Liver (tissue), 9 donors: ENCODE measurements around the gene SHD. TPM values are rescaled to one million over a fixed set of nuclear protein-coding genes. Genes with fewer than 3 reads are reported as not detected.

Experiments used
- DNase-seq: peaks from one replicate; pipeline ENCODE4 v3.0.0-alpha.2; 2017; ENCODE audit warnings: low spot score
- H3K27ac ChIP-seq, 2 donors: one replicate each; pipeline ENCODE4 v1.7.0; 2013; ENCODE audit warnings: inconsistent platforms in 2 of 2, low read length in 2 of 2, control low read depth in 1 of 2, low read depth in 1 of 2, mild to moderate bottlenecking in 1 of 2
- H3K27me3 ChIP-seq, 4 donors: one replicate each; pipeline versions ENCODE4 v1.6.1 to v1.7.0; 2013; ENCODE audit warnings: low read length in 3 of 4, inconsistent platforms in 1 of 4, mild to moderate bottlenecking in 1 of 4, moderate library complexity in 1 of 4; ENCODE audit not compliant: control insufficient read depth in 4 of 4, insufficient read depth in 4 of 4
- H3K36me3 ChIP-seq, 4 donors: one replicate each; pipeline versions ENCODE4 v1.6.1 to v1.7.0; 2013; ENCODE audit warnings: low read length in 3 of 4, mild to moderate bottlenecking in 3 of 4, low read depth in 1 of 4, moderate library complexity in 1 of 4; ENCODE audit not compliant: control insufficient read depth in 4 of 4, insufficient read depth in 3 of 4
- H3K4me1 ChIP-seq, 4 donors: one replicate each; pipeline versions ENCODE4 v1.6.1 to v1.7.0; 2013; ENCODE audit warnings: low read length in 3 of 4, mild to moderate bottlenecking in 3 of 4, moderate library complexity in 1 of 4; ENCODE audit not compliant: control insufficient read depth in 4 of 4, insufficient read depth in 4 of 4
- H3K4me3 ChIP-seq, 3 donors: one replicate each; pipeline versions ENCODE4 v1.6.1 to v1.7.0; 2013; ENCODE audit warnings: low read length in 3 of 3, control low read depth in 1 of 3, low read depth in 1 of 3, mild to moderate bottlenecking in 1 of 3
- H3K9ac ChIP-seq, 2 donors: one replicate each; pipeline ENCODE4 v1.7.0; 2013; ENCODE audit warnings: low read length in 2 of 2, mild to moderate bottlenecking in 2 of 2, moderate library complexity in 2 of 2, control low read depth in 1 of 2, low read depth in 1 of 2
- H3K9me3 ChIP-seq, 4 donors: one replicate each; pipeline versions ENCODE4 v1.6.1 to v1.7.0; 2013; ENCODE audit warnings: low read length in 3 of 4; ENCODE audit not compliant: control insufficient read depth in 4 of 4
- ATF3 ChIP-seq: IDR thresholded peaks from 2 replicates; pipeline ENCODE4 v1.6.1; 2016; ENCODE audit warnings: antibody characterized with exemption
- CTCF ChIP-seq: fragments of 150-350 bp; IDR thresholded peaks from 2 replicates; pipeline ENCODE4 v1.5.1; 2017; ENCODE audit warnings: improper control_type of control experiment, low read depth, low read length; ENCODE audit not compliant: missing input control
- EGR1 ChIP-seq, 2 donors: IDR thresholded peaks; 2 replicates each; pipeline ENCODE4 v1.6.1; 2016 to 2018; ENCODE audit warnings: antibody characterized with exemption in 2 of 2, low read depth in 2 of 2
- FOXA1 ChIP-seq: IDR thresholded peaks from 2 replicates; pipeline ENCODE4 v1.6.1; 2016; ENCODE audit warnings: antibody characterized with exemption
- FOXA2 ChIP-seq: IDR thresholded peaks from 2 replicates; pipeline ENCODE4 v1.6.1; 2016; ENCODE audit warnings: antibody characterized with exemption
- GABPA ChIP-seq, 2 donors: IDR thresholded peaks in 1 of 2; conservative IDR thresholded peaks in 1 of 2; 2 replicates each; pipeline ENCODE4 v1.6.1; 2016; ENCODE audit warnings: antibody characterized with exemption in 2 of 2, mild to moderate bottlenecking in 1 of 2, moderate library complexity in 1 of 2
- HNF4A ChIP-seq, 2 donors: conservative IDR thresholded peaks; 2 replicates each; pipeline ENCODE4 v1.6.1; 2016; ENCODE audit warnings: antibody characterized with exemption in 2 of 2, mild to moderate bottlenecking in 2 of 2
- HNF4G ChIP-seq: IDR thresholded peaks from 2 replicates; pipeline ENCODE4 v1.6.1; 2016; ENCODE audit warnings: antibody characterized with exemption
- JUND ChIP-seq, 2 donors: IDR thresholded peaks; 2 replicates each; pipeline ENCODE4 v1.6.1; 2016; ENCODE audit warnings: antibody characterized with exemption in 2 of 2
- MAX ChIP-seq: IDR thresholded peaks from 2 replicates; pipeline ENCODE4 v1.6.1; 2016; ENCODE audit warnings: antibody characterized with exemption
- NR2F2 ChIP-seq: IDR thresholded peaks from 2 replicates; pipeline ENCODE4 v1.6.1; 2016; ENCODE audit warnings: antibody characterized with exemption
- RAD21 ChIP-seq, 2 donors: IDR thresholded peaks; 2 replicates each; pipeline ENCODE4 v1.6.1; 2016; ENCODE audit warnings: antibody characterized with exemption in 2 of 2, mild to moderate bottlenecking in 2 of 2
- SP1 ChIP-seq: IDR thresholded peaks from 2 replicates; pipeline ENCODE4 v1.6.1; 2018; ENCODE audit warnings: antibody characterized with exemption, mild to moderate bottlenecking
- TAF1 ChIP-seq: conservative IDR thresholded peaks from 2 replicates; pipeline ENCODE4 v1.6.1; 2016; ENCODE audit warnings: antibody characterized with exemption, mild to moderate bottlenecking
- YY1 ChIP-seq: IDR thresholded peaks from 2 replicates; pipeline ENCODE4 v1.6.1; 2016; ENCODE audit warnings: antibody characterized with exemption, mild to moderate bottlenecking
- ZBTB33 ChIP-seq: IDR thresholded peaks from 2 replicates; pipeline ENCODE4 v1.6.1; 2016; ENCODE audit warnings: antibody characterized with exemption
- WGBS: extraction: QIAGEN DNeasy Blood & Tissue Kit; methylation state at CpG from one replicate; pipeline ENCODE4 v1.1.7; 2013; 5-methylcytosine and 5-hydroxymethylcytosine counted together
- polyA plus RNA-seq, 2 donors: library from polyadenylated mRNA; stranded (reverse) in 1 of 2; unstranded in 1 of 2; fragments of 200-250 nt in 1 of 2; fragments of >200 nt in 1 of 2; fragmentation: Nextera tagmentation in 1 of 2; extraction: Ambion mirVana in 1 of 2; gene quantifications; one replicate each; pipeline versions ENCODE4 v1.2.1 to v1.2.3, GENCODE V29; 2013 to 2015
- total RNA-seq, 2 donors: library from RNA; depleted of rRNA; stranded (reverse); fragments of >200 nt; gene quantifications; one replicate each; pipeline ENCODE4 v1.2.3, GENCODE V29; 2014
- donor health status: healthy.
- donor health status: healthy.
- donor health status: healthy.
- donor health status: healthy.
- donor health status: healthy.

Gene SHD
- total and polyA plus RNA-seq, 4 donors, result 0.09 to 15.7 (median 4.5) TPM

GRCh38 chr19:4318460-4318859, 39.4 kb downstream of the SHD start:
- 95% methylated on average over 7 of the region's 7 CpGs for WGBS
- H3K27ac ChIP-seq, result no peak overlapping the region
- H3K4me1 ChIP-seq, result peaks cover 0 to 9% (median 5%) of the 10 kb centered on the region in 4 donors
- no peak overlapping the region for H3K4me3 ChIP-seq
- H3K36me3 ChIP-seq, result no peaks in the 10 kb centered on the region
- TF ChIP-seq MAX, result no peak
- TF ChIP-seq NR2F2, result no peak
- no peak for TF ChIP-seq ATF3
- no peak for TF ChIP-seq FOXA2
- no peak for TF ChIP-seq HNF4G
- TF ChIP-seq YY1, result no peak
- TF ChIP-seq RAD21 (IDR thresholded peaks at IDR 0.05), result no peak
- TF ChIP-seq JUND (IDR thresholded peaks at IDR 0.05), result no peak
- TF ChIP-seq EGR1 (IDR thresholded peaks at IDR 0.05; ENCODE audit: low read depth in 2 of 2), result no peak
- TF ChIP-seq FOXA1, result no peak
- TF ChIP-seq SP1, result no peak
- TF ChIP-seq TAF1, result no peak
- TF ChIP-seq ZBTB33, result no peak
- no peak overlapping the region for H3K9ac ChIP-seq
- no peak for DNase-seq
- peaks cover 0 to 3% (median 0%) of the 10 kb centered on the region in 4 donors for H3K9me3 ChIP-seq
- H3K27me3 ChIP-seq, result no peaks in the 10 kb centered on the region

- no peak for DNase-seq
- Histone ChIP-seq H3K9ac (no peak overlapping the region), H3K4me1 (peaks cover 0 to 5% (median 1%) of the 10 kb centered on the region in 4 donors), H3K9me3 (peaks cover 0 to 3% (median 0%) of the 10 kb centered on the region in 4 donors), H3K4me3 (no peak overlapping the region), H3K36me3 (peaks cover 0 to 2% (median 0%) of the 10 kb centered on the region in 4 donors), H3K27me3 (no peaks in the 10 kb centered on the region), H3K27ac (no peak overlapping the region)
- no peak for TF ChIP-seq GABPA (IDR thresholded peaks at IDR 0.05 in 1 of 2, conservative IDR thresholded peaks at IDR 0.05 in 1 of 2)
- no peak for TF ChIP-seq ZBTB33
- no peak for TF ChIP-seq FOXA1
- TF ChIP-seq HNF4G, result no peak
- no peak for TF ChIP-seq RAD21 (IDR thresholded peaks at IDR 0.05)
- TF ChIP-seq JUND (IDR thresholded peaks at IDR 0.05), result no peak
- no peak for TF ChIP-seq NR2F2
- no peak for TF ChIP-seq TAF1
- no peak for TF ChIP-seq ATF3
- no peak for TF ChIP-seq CTCF
- no peak for TF ChIP-seq HNF4A (conservative IDR thresholded peaks at IDR 0.05)
- WGBS, result over 99% methylated on average over 2 of the region's 2 CpGs
These were observed 40.1 kb downstream of the SHD start for GRCh38 chr19:4319067-4319718.
